HG03520 (cell line): Measurements from ENCODE around the gene PPM1L.

ENCODE experiments used
- ATAC-seq: cut with Tn5 transposase; IDR thresholded peaks from one replicate; pipeline ENCODE4 v1.9.1; 2021; ENCODE audit warnings: mild to moderate bottlenecking, moderate library complexity; ENCODE audit not compliant: unreplicated experiment

The PPM1L gene

GRCh38 chr3:160919942-160920341, 163.9 kb downstream of the PPM1L start:
- ATAC-seq, result no peak

DNA sequence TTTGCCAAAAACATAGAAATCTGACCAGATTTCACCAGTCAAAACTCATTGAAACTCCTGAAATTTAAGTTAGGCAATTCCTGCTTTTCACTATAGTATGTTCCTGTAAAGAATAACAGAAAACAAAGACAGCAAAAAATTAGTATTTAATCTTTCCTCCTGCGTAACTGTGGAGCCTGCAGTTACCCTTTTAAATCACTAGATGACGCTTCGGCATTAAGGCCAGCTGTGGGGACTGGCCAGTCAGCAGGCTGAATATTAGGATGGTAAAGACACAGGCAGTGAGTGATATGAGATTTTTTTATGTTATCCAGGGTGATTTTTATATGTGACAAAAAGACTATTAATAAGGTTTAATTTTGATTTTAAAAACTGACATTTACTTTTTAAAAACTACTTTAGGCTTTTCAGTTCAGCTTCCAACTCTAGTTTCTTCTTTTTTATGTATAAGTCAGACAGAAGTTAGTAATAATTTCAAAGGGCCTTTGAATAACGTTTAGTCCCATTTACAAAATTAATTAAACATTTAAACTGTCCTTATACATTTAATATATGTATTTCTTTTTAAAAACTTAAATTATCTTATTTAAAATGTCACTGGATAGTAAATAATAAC, 165.1 kb downstream of the PPM1L start:
- ATAC-seq, result peak; percentile 81

DNA sequence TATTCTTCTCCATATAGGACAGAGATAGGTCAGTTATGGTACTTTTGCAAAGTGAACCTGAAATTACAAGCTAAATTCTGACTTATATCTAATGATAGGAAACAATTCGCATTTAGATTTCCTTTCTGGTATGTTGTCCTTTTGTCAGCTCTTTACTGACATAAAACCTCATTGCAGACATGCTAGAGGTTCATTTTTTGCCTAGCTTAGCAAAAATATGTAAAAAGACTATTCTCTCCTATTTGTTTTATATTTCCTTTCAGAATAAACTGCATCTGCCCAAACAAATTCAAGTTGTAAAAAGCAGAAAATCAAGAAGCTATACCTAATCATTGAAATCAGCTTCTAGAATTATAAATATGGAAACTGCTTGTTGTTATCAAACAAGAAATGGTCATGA, 168.7 kb downstream of the PPM1L start:
- no peak for ATAC-seq

DNA sequence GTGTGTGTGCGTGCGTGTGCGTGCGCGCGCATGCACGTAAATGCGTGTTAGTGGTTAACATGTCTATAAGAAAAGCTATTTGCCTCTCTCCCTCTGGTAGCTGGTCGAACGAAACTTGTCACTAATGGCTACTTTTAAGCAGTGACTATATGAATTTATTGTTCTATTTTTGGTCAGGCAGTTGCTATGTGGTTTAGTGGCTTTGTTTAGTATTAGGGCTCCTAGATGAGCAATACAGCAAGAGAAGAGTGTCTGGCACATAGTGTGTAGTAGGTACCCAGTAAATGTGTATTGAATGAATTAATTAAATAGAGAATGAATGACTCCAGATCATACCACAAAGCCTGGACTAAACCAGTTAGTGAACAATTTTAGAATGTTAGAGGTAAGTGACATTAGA, 171.6 kb downstream of the PPM1L start:
- no peak for ATAC-seq

DNA sequence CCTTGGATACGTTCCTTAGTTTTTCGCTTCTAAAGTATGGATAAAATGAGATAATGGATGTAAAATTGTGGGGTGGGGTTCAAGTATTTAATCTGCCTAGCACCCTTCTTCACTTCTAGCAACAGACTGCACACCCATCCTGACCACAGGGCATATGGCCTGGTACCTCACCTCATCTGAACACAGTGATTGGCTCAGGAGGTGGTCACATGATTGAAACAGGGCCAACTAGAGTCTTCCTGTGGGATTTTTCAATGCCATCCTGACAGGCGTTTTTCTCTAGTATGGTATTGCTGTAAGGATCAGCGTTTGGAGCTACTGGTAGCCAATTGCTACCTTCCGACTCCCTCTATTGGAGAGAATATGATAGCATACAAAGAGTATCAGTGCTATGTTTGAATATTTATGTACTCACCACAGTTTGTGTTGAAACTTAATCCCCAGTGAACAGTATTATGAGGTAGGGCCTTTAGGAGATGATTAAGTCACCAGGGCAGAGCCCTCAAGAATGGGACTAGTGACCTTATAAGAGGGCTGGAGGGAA, 172.2 kb downstream of the PPM1L start:
- ATAC-seq, result no peak

DNA sequence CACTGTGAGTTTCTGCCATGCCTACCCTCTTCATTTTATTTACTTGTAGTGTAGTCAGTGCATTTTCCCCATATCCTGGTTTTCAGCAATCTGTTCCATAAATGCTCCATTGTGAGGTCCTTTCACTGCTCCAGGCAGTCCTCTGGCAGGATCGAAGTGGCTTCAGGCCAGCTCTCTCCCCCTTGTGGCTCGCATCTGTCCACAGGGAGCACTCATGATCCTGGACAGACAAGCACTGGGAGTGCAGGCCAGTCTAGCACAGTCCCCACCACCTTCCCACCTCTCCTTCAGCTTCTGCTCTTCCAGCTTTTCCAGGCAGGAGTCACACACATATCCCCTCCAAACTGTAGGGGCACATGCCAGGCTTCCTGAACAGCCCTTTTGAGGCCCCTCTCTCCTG, 173.6 kb downstream of the PPM1L start:
- no peak for ATAC-seq

DNA sequence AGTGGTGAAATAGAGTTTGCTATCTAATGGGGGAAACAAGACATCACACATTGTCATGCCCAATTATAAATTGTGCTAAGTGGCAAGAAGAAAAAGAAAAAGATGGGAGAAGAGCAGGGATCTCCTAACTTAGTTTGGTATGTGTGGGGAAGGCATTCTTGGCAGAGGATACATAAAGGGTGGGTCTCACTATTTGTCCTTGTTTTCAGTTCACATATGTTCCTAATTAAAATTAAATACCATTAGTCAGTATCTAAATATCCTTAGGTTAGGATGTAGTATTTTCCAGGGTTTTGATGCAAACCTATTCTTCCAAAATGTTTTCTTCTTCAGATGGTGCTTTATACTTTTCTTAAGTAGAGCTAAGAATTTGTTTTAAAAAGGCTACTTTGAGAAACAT, 175.4 kb downstream of the PPM1L start:
- no peak for ATAC-seq

- no peak for ATAC-seq
These were observed 179.5 kb downstream of the PPM1L start for GRCh38 chr3:160935413-160936095.

- ATAC-seq, result peak; percentile 95
These were observed 186.0 kb downstream of the PPM1L start for GRCh38 chr3:160941885-160942494.

DNA sequence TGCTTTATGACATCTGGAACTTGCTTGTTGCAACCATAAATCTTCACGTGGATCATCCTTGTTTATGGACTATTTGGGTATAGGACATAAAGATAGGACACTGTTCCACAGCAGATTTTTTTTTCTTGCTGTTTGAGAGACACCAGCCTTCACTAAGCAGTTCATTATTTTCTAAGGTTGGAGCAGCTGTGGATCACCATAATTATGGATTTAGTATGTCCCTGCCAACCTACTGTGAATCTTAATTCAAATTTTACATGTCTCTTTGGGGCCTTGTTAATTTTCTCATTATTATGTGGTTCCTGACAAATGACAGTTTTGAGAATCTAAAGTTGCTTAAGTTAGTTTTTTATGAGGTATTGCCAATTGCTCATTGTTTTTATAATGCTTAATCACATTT, 188.0 kb downstream of the PPM1L start:
- ATAC-seq, result no peak

DNA sequence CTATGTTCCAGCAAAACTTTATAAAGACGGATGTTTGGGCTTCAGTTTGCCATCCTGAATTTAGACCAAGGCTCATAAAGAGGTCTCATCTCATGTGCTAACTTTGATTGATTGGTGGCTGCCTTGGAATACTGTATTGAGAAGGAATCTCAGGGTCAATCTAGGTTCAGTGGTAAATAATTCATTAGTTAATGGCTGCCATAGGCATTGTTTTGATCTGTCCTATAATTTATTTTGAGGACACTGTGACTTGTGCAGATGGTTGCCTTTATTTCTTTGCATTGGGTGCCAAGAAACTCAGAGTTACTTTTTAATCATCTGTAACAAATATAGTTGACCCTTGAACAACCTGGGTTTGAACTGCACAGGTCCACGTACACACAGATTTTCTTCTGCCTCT, 189.3 kb downstream of the PPM1L start:
- no peak for ATAC-seq

- ATAC-seq, result no peak
These were observed 192.2 kb downstream of the PPM1L start for GRCh38 chr3:160948273-160948672.

DNA sequence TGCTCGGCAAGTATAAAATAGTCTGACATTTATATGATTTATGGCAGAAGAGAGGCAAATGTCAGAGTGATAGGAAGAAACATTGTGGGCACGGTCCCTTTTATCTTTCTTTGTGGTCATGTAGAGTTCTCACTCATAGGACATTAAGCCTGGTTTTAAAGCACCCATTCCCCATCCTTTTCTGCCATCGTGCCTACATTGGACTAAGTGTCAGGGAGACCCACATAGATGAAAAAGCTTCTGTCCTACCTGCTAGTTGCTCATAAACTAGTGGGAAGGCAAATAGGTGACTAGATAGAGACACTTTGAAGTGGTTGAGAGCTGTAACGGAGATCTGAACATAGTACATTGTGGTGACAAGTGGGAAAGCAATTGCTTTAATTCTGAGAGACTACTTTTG, 193.4 kb downstream of the PPM1L start:
- ATAC-seq, result no peak

DNA sequence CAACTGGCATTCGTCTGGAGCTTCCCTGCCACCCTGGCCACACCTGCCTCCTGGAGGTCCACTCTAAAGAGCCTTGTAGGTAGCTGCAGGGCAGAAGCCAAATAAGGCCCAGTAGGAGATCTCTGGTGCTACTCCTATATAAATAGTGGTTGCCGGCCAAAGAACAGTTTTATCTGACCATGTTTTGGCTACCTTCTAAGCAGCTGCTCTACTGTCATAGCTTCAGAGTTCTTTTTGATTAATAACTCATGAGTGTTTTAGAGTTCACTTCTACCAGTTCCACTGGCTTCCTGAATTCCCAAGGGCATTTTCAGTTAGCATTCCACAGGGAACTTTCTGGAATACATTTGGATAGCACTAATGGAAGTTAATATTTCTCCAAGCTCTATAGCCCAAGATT, 194.5 kb downstream of the PPM1L start:
- ATAC-seq, result no peak

GRCh38 chr3:160950954-160951353, 194.9 kb downstream of the PPM1L start:
- no peak for ATAC-seq

- no peak for ATAC-seq
These were observed 195.8 kb downstream of the PPM1L start for GRCh38 chr3:160951642-160952487.

GRCh38 chr3:160953686-160954085, 197.7 kb downstream of the PPM1L start:
- ATAC-seq, result no peak

DNA sequence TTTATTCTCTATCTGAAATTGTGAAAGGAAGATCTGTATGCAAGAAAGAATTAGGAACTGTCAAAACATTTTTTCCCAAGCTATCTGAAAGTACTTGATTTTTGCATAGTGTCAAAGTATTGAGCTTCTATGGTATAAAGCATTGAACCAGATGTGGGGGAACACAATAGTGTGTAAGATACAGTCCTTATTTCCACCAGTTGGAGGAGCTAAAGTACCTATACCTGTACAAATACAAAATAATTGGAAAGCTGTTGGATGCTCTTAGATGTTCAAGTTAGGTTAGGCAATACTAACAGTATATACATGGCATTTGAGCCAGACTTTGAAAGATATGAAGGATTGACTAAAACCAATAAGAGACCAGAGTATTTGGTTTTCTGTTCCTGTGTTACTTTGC, 200.8 kb downstream of the PPM1L start:
- ATAC-seq, result peak; percentile 65

DNA sequence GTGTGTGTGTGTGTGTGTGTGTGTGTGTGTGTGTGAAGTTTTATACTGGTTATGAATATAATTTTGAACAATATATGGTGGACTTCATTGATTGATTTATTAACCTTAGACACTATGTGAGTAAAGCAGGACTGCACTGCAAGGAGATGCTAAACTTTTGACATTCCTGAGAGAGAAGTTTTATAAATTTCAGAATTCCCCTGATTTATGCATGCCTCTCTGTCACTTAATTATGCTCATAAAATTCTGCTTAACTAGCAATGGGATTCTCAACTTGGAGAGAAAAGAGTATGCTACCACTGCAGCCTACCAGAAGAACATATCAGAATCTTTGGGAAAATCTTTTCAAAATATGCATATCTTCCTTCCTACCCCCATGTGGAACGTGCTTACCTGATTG, 204.5 kb downstream of the PPM1L start:
- no peak for ATAC-seq

DNA sequence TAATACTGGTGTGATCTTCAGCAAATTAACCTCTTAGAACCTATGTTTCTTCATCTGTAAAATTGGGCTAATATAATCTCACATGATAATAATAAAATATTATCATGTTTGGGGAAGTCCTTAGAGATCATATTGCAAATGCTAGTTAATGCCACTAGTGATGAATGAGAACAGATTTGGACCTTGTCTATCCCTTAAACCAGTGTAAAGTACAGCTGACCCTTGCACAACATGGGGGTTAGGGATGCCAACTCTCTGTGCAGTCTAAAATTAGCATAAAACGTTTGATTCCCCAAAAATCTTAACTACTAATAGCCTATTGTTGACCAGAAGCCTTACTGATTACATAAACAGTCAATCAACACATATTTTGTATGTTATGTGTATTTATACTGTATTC, 207.9 kb downstream of the PPM1L start:
- no peak for ATAC-seq

- no peak for ATAC-seq
These were observed 212.7 kb downstream of the PPM1L start for GRCh38 chr3:160968761-160969160.
